NCI-H1436 (cell line): ENCODE results near the gene TNFRSF6B.
"Not testable (repeated sequence)": the region's sequence is repeated elsewhere in the genome, so short reads cannot be mapped to it uniquely, and the experiment has no call there.

Experiments
- DNase-seq: peaks from one replicate; lab custom pipeline; 2025; lab: John Stamatoyannopoulos, UW

The TNFRSF6B gene

GRCh38 chr20:63709149-63709527 lies 12.7 kb downstream of the TNFRSF6B start:
- no peak for DNase-seq

- no peak for DNase-seq
Observed at GRCh38 chr20:63711085-63711645, 14.7 kb downstream of the TNFRSF6B start.

GRCh38 chr20:63712191-63712590 lies 15.7 kb downstream of the TNFRSF6B start:
- no peak for DNase-seq

- DNase-seq = no peak
Observed at GRCh38 chr20:63714858-63715257, 18.4 kb downstream of the TNFRSF6B start.

- DNase-seq = no peak
Observed at GRCh38 chr20:63718996-63719395, 22.5 kb downstream of the TNFRSF6B start.

- not testable (repeated sequence) for DNase-seq
Observed at GRCh38 chr20:63722967-63723622, 26.6 kb downstream of the TNFRSF6B start.

GRCh38 chr20:63730189-63730733 lies 33.8 kb downstream of the TNFRSF6B start:
- DNase-seq = not testable (repeated sequence)

GRCh38 chr20:63731410-63731809 lies 35.0 kb downstream of the TNFRSF6B start:
- no peak for DNase-seq

- DNase-seq = no peak
Observed at GRCh38 chr20:63732118-63733095, 36.0 kb downstream of the TNFRSF6B start.

- DNase-seq = no peak
Observed at GRCh38 chr20:63733117-63733516, 36.7 kb downstream of the TNFRSF6B start.

GRCh38 chr20:63733579-63734081 lies 37.2 kb downstream of the TNFRSF6B start:
- no peak for DNase-seq

- no peak for DNase-seq
Observed at GRCh38 chr20:63734111-63734945, 37.9 kb downstream of the TNFRSF6B start.

GRCh38 chr20:63734946-63735858 lies 38.8 kb downstream of the TNFRSF6B start:
- no peak for DNase-seq

GRCh38 chr20:63735859-63736718 lies 39.6 kb downstream of the TNFRSF6B start, which contains the start of gene LIME1:
Gene LIME1 (plus strand): TSS chr20:63736664. CDS start chr20:63737550, 886 bp downstream.
- DNase-seq = no peak

- DNase-seq = no peak
Observed at GRCh38 chr20:63736893-63737694, 40.6 kb downstream of the TNFRSF6B start.

- no peak for DNase-seq
Observed at GRCh38 chr20:63737695-63737944, 41.2 kb downstream of the TNFRSF6B start.

GRCh38 chr20:63737945-63738686 lies 41.7 kb downstream of the TNFRSF6B start:
- no peak for DNase-seq

GRCh38 chr20:63738687-63739129 lies 42.3 kb downstream of the TNFRSF6B start:
- DNase-seq = no peak
